Eye (tissue), 1 donor: ENCODE results near the gene L3MBTL4.
A peak's percentile ranks its signal among the peaks of the same experiment; 100 is the strongest.

Experiments
- DNase-seq: peaks from one replicate; pipeline ENCODE4 v3.0.0-alpha.2; 2015

Gene L3MBTL4

GRCh38 chr18:6363216-6363615 is 51.5 kb downstream of the L3MBTL4 start:
- no peak for DNase-seq

- DNase-seq: no peak
Measured at GRCh38 chr18:6362559-6363129, 52.1 kb downstream of the L3MBTL4 start.

- no peak for DNase-seq
Measured at GRCh38 chr18:6357668-6358067, 57.0 kb downstream of the L3MBTL4 start.

- no peak for DNase-seq
Measured at GRCh38 chr18:6355789-6356589, 58.7 kb downstream of the L3MBTL4 start.

- no peak for DNase-seq
Measured at GRCh38 chr18:6352275-6352674, 62.4 kb downstream of the L3MBTL4 start.

- DNase-seq: no peak
Measured at GRCh38 chr18:6342990-6343389, 71.7 kb downstream of the L3MBTL4 start.

- DNase-seq: no peak
Measured at GRCh38 chr18:6341709-6342108, 73.0 kb downstream of the L3MBTL4 start.

GRCh38 chr18:6341303-6341702 is 73.4 kb downstream of the L3MBTL4 start:
- DNase-seq: no peak

GRCh38 chr18:6340121-6340520 is 74.6 kb downstream of the L3MBTL4 start:
- no peak for DNase-seq

GRCh38 chr18:6336239-6336638 is 78.5 kb downstream of the L3MBTL4 start:
- no peak for DNase-seq

GRCh38 chr18:6333981-6334380 is 80.7 kb downstream of the L3MBTL4 start:
- DNase-seq: no peak

GRCh38 chr18:6331872-6332271 is 82.8 kb downstream of the L3MBTL4 start:
- no peak for DNase-seq

GRCh38 chr18:6330786-6331185 is 83.9 kb downstream of the L3MBTL4 start:
- no peak for DNase-seq

- peak; percentile 57 for DNase-seq
Measured at GRCh38 chr18:6328621-6329010, 86.1 kb downstream of the L3MBTL4 start.

GRCh38 chr18:6327895-6328620 is 86.7 kb downstream of the L3MBTL4 start:
- peak; percentile 45 for DNase-seq

- no peak for DNase-seq
Measured at GRCh38 chr18:6327485-6327884, 87.2 kb downstream of the L3MBTL4 start.

- no peak for DNase-seq
Measured at GRCh38 chr18:6326566-6326965, 88.1 kb downstream of the L3MBTL4 start.

GRCh38 chr18:6323319-6323889 is 91.3 kb downstream of the L3MBTL4 start:
- DNase-seq: no peak

GRCh38 chr18:6315517-6316331 is 99.0 kb downstream of the L3MBTL4 start:
- DNase-seq: no peak

GRCh38 chr18:6313415-6313814 is 101.3 kb downstream of the L3MBTL4 start:
- DNase-seq: no peak

GRCh38 chr18:6311456-6312215 is 103.1 kb downstream of the L3MBTL4 start:
- no peak for DNase-seq

- DNase-seq: no peak
Measured at GRCh38 chr18:6310714-6311113, 104.0 kb downstream of the L3MBTL4 start.
